Endodermal cell (in vitro differentiated cells): ENCODE results near the gene CXCR2. TPM values are rescaled to one million over a fixed set of nuclear protein-coding genes. Genes with fewer than 3 reads are reported as not detected.
"Not testable (repeated sequence)": the region's sequence is repeated elsewhere in the genome, so short reads cannot be mapped to it uniquely, and the experiment has no call there.

Experiments
- DNase-seq: peaks from one replicate; pipeline ENCODE4 v3.0.0-alpha.2; 2017
- H3K27ac ChIP-seq: 2 replicates; pipeline ENCODE4 v1.5.1; 2013; ENCODE audit warnings: mild to moderate bottlenecking, low read depth, low read length, moderate library complexity
- H3K27me3 ChIP-seq: 2 replicates; pipeline ENCODE4 v1.6.1; 2013; ENCODE audit warnings: mild to moderate bottlenecking, low read length, moderate library complexity; ENCODE audit not compliant: insufficient read depth, control insufficient read depth, poor library complexity, severe bottlenecking
- H3K36me3 ChIP-seq: 2 replicates; pipeline ENCODE4 v1.7.0; 2013; ENCODE audit warnings: mild to moderate bottlenecking, low read length, moderate library complexity; ENCODE audit not compliant: control insufficient read depth, insufficient read depth
- H3K4me1 ChIP-seq: one replicate; pipeline ENCODE4 v1.7.0; 2013; ENCODE audit warnings: low read length; ENCODE audit not compliant: control insufficient read depth, insufficient read depth
- H3K4me3 ChIP-seq: 2 replicates; pipeline ENCODE4 v1.5.1; 2013; ENCODE audit warnings: mild to moderate bottlenecking, low read length, moderate library complexity
- H3K9ac ChIP-seq: 2 replicates; pipeline ENCODE4 v1.6.1; 2013; ENCODE audit warnings: mild to moderate bottlenecking, low read length, moderate library complexity; ENCODE audit not compliant: poor library complexity, severe bottlenecking; ENCODE audit errors: extremely low read depth
- H3K9me3 ChIP-seq: 2 replicates; pipeline ENCODE4 v1.6.1; 2013; ENCODE audit warnings: mild to moderate bottlenecking, low read length, moderate library complexity; ENCODE audit not compliant: control insufficient read depth
- H3K27ac Mint-ChIP-seq: 2 replicates; pipeline ENCODE4 v1.8.0; 2020; ENCODE audit warnings: mixed read lengths
- H3K27me3 Mint-ChIP-seq: 2 replicates; pipeline ENCODE4 v1.8.0; 2021; ENCODE audit warnings: mild to moderate bottlenecking, mixed read lengths; ENCODE audit not compliant: insufficient read depth
- H3K36me3 Mint-ChIP-seq: 2 replicates; pipeline ENCODE4 v1.8.0; 2020; ENCODE audit warnings: low read depth, mixed read lengths
- H3K4me1 Mint-ChIP-seq: 2 replicates; pipeline ENCODE4 v1.8.0; 2020; ENCODE audit warnings: mixed read lengths
- H3K4me3 Mint-ChIP-seq: 2 replicates; pipeline ENCODE4 v1.8.0; 2020; ENCODE audit warnings: mild to moderate bottlenecking, moderate library complexity, mixed read lengths
- H3K9me3 Mint-ChIP-seq: 2 replicates; pipeline ENCODE4 v1.8.0; 2020; ENCODE audit warnings: mild to moderate bottlenecking, mixed read lengths
- WGBS, 2 experiments: methylation state at CpG; one replicate each; pipeline versions ENCODE4 v1.1.5 to v1.1.7; 2013; ENCODE audit warnings: missing lambda C conversion rate in 2 of 2, mixed read lengths in 1 of 2; ENCODE audit not compliant: insufficient coverage in 1 of 2, insufficient read length in 1 of 2; 5-methylcytosine and 5-hydroxymethylcytosine counted together
- total RNA-seq, 2 donors: library from RNA; stranded (reverse); fragmentation: NEBNext Ultra II Directional in 1 of 2; extraction: Animal tissue kit (Norgen Biotek cat#: 25700) in 1 of 2; gene quantifications; 2 replicates in 1 of 2; 3 replicates in 1 of 2; pipeline ENCODE4 v1.2.1, GENCODE V29; 2021
- TF ChIP-seq, protein P1 (sequence below): fragments of 200-600 bp; sonication (generic); conservative IDR thresholded peaks from 2 replicates; pipeline ENCODE4 v1.5.0; 2021; ENCODE audit warnings: antibody characterized with exemption, mild to moderate bottlenecking

Gene CXCR2
- total RNA-seq, 2 donors from 2014 or later = not detected

DNA sequence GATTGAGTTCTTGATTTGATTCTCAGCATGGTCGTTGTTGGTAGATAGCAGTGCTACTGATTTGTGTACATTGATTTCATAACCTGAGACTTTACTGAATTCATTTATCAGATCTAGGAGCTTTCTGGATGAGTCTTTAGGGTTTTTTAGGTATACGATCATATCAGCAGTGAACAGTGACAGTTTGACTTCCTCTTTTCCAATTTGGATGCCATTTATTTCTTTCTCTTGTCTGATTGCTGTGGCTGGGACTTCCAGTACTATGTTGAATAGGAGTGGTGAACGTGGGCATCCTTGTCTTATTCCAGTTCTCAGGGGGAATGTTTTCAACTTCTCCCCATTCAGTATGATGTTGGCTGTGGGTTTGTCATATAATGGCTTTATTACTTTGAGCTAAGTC is 27.9 kb upstream of the CXCR2 start:
- peaks cover 40% of the 10 kb centered on the region for H3K27me3 Mint-ChIP-seq
- TF ChIP-seq, protein P1, sequence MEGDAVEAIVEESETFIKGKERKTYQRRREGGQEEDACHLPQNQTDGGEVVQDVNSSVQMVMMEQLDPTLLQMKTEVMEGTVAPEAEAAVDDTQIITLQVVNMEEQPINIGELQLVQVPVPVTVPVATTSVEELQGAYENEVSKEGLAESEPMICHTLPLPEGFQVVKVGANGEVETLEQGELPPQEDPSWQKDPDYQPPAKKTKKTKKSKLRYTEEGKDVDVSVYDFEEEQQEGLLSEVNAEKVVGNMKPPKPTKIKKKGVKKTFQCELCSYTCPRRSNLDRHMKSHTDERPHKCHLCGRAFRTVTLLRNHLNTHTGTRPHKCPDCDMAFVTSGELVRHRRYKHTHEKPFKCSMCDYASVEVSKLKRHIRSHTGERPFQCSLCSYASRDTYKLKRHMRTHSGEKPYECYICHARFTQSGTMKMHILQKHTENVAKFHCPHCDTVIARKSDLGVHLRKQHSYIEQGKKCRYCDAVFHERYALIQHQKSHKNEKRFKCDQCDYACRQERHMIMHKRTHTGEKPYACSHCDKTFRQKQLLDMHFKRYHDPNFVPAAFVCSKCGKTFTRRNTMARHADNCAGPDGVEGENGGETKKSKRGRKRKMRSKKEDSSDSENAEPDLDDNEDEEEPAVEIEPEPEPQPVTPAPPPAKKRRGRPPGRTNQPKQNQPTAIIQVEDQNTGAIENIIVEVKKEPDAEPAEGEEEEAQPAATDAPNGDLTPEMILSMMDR = no peak

DNA sequence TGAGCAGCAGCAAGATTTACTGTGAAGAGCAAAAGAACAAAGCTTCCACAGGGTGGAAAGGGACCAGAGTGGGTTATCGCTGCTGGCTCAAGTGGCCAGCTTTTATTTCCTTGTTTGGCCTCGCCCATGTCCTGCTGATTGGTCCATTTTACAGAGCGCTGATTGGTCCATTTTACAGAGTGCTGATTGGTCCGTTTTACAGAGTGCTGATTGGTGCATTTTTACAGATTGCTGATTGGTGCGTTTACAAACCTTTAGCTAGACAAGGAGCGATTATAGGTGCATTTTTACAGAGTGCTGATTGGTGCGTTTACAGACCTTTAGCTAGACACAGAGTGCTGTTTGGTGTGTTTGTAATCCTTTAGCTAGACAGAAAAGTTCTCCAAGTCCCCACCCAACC is 17.0 kb upstream of the CXCR2 start:
- not testable (repeated sequence) for H3K4me3 Mint-ChIP-seq, DNase-seq, H3K36me3 Mint-ChIP-seq, H3K9ac ChIP-seq, H3K27ac ChIP-seq, H3K27ac Mint-ChIP-seq, H3K4me3 ChIP-seq, H3K27me3 ChIP-seq, H3K36me3 ChIP-seq, H3K4me1 ChIP-seq, H3K4me1 Mint-ChIP-seq
- Mint-ChIP-seq H3K9me3 (peaks cover 72% of the 10 kb centered on the region), H3K27me3 (peaks cover 40% of the 10 kb centered on the region)
- peaks cover 13% of the 10 kb centered on the region for H3K9me3 ChIP-seq
- 87 to 93% methylated on average over 6 to 7 of the region's 7 CpGs for WGBS, 2 experiments

More for the DNA sequence above, 27.9 kb upstream of the CXCR2 start:
- no peak overlapping the region for H3K4me3 Mint-ChIP-seq
- no peaks in the 10 kb centered on the region for H3K36me3 Mint-ChIP-seq
- Histone ChIP-seq H3K4me3 (no peak overlapping the region), H3K9ac (no peak overlapping the region), H3K36me3 (no peaks in the 10 kb centered on the region), H3K4me1 (no peaks in the 10 kb centered on the region), H3K9me3 (no peaks in the 10 kb centered on the region), H3K27ac (no peak overlapping the region), H3K27me3 (peaks cover 10% of the 10 kb centered on the region)
- no peaks in the 10 kb centered on the region for H3K4me1 Mint-ChIP-seq
- 80 to 84% methylated on average over 1 to 3 of the region's 3 CpGs for WGBS, 2 experiments
- H3K27ac Mint-ChIP-seq = no peak overlapping the region
- no peak for DNase-seq
- H3K9me3 Mint-ChIP-seq = no peaks in the 10 kb centered on the region

DNA sequence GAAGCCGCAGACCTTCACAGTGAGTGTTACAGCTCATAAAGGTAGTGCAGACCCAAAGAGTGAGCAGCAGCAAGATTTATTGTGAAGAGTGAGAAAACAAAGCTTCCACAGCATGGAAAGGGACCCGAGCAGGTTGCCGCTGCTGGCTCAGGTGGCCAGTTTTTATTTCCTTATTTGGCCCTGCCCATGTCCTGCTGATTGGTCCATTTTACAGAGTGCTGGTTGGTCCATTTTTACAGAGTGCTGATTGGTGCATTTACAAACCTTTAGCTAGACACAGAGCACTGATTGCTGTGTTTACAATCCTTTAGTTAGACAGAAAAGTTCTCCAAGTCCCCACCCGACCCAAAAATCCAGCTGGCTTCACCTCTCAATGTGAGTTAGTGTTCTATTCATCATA is 4.0 kb upstream of the CXCR2 start:
- DNase-seq, H3K4me1 ChIP-seq, H3K27me3 Mint-ChIP-seq, H3K9ac ChIP-seq, H3K27me3 ChIP-seq, H3K4me1 Mint-ChIP-seq, H3K36me3 Mint-ChIP-seq, H3K36me3 ChIP-seq, H3K27ac Mint-ChIP-seq, H3K4me3 Mint-ChIP-seq, H3K27ac ChIP-seq: not testable (repeated sequence)
- Histone ChIP-seq H3K4me3 (peak overlapping the region; percentile 24), H3K9me3 (peaks cover 59% of the 10 kb centered on the region)
- H3K9me3 Mint-ChIP-seq = peaks cover 59% of the 10 kb centered on the region
- WGBS, 2 experiments = 81 to 89% methylated on average over 3 to 4 of the region's 4 CpGs

DNA sequence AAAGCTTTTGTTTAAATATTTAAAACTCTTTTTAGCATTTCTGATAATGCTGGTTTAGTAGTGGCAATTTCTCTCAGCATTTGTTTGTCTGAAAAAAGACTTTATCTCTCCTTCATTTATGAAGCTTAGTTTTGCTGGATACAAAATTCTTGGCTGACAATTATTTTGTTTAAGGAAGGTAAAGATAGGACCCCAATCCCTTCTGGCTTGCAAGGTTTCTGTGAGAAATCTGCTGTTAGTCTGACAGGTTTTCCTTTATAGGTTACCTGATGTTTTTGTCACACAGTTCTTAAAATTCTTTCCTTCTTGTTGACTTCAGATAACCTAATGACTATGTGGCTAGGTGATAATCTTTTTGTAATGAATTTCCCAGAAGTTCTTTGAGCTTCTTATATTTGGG is 3.5 kb upstream of the CXCR2 start:
- H3K27me3 Mint-ChIP-seq, H3K27me3 ChIP-seq, DNase-seq, H3K36me3 Mint-ChIP-seq, H3K36me3 ChIP-seq, H3K4me1 ChIP-seq, H3K27ac Mint-ChIP-seq, H3K9ac ChIP-seq, H3K27ac ChIP-seq, H3K4me1 Mint-ChIP-seq, H3K4me3 Mint-ChIP-seq: not testable (repeated sequence)
- H3K4me3 ChIP-seq = peak overlapping the region; percentile 24
- peaks cover 55% of the 10 kb centered on the region for H3K9me3 ChIP-seq
- H3K9me3 Mint-ChIP-seq = peaks cover 54% of the 10 kb centered on the region
